HUES6 (cell line): Measurements from ENCODE around the gene LMO7.
A peak's percentile ranks its signal among the peaks of the same experiment; 100 is the strongest.

Experiments used
- H3K27ac ChIP-seq: 2 replicates; pipeline ENCODE4 v1.7.0; 2013; ENCODE audit warnings: low read depth, mild to moderate bottlenecking, low read length, inconsistent platforms
- H3K27me3 ChIP-seq: 2 replicates; pipeline ENCODE4 v1.6.1; 2013; ENCODE audit warnings: low read length; ENCODE audit not compliant: control insufficient read depth, insufficient read depth
- H3K36me3 ChIP-seq: 2 replicates; pipeline ENCODE4 v1.6.1; 2013; ENCODE audit warnings: low read length; ENCODE audit not compliant: control insufficient read depth, insufficient read depth
- H3K4me1 ChIP-seq: 2 replicates; pipeline ENCODE4 v1.6.1; 2013; ENCODE audit warnings: low read length; ENCODE audit not compliant: control insufficient read depth, insufficient read depth
- H3K4me3 ChIP-seq: 2 replicates; pipeline ENCODE4 v1.5.1; 2013; ENCODE audit warnings: low read depth, low read length
- H3K9ac ChIP-seq: one replicate; pipeline ENCODE4 v1.6.1; 2013; ENCODE audit warnings: mild to moderate bottlenecking, low read length
- H3K9me3 ChIP-seq: 2 replicates; pipeline ENCODE4 v1.6.1; 2013; ENCODE audit warnings: low read depth, low read length; ENCODE audit not compliant: control insufficient read depth, insufficient read depth

The LMO7 gene

GRCh38 chr13:75621147-75621546, 15.0 kb upstream of the LMO7 start:
- Histone ChIP-seq H3K4me3 (no peak overlapping the region), H3K4me1 (no peaks in the 10 kb centered on the region), H3K9me3 (no peaks in the 10 kb centered on the region), H3K27me3 (no peaks in the 10 kb centered on the region), H3K36me3 (no peaks in the 10 kb centered on the region), H3K9ac (no peak overlapping the region), H3K27ac (no peak overlapping the region)

- H3K27me3 ChIP-seq: no peaks in the 10 kb centered on the region
- no peak overlapping the region for H3K27ac ChIP-seq
- no peaks in the 10 kb centered on the region for H3K9me3 ChIP-seq
- no peaks in the 10 kb centered on the region for H3K36me3 ChIP-seq
- no peaks in the 10 kb centered on the region for H3K4me1 ChIP-seq
- no peak overlapping the region for H3K4me3 ChIP-seq
- H3K9ac ChIP-seq: no peak overlapping the region
Observed at GRCh38 chr13:75628801-75629200, 7.3 kb upstream of the LMO7 start.

GRCh38 chr13:75633285-75633684, 2.8 kb upstream of the LMO7 start:
- peaks cover 31% of the 10 kb centered on the region for H3K27me3 ChIP-seq
- H3K27ac ChIP-seq: no peak overlapping the region
- H3K4me3 ChIP-seq: no peak overlapping the region

GRCh38 chr13:75635101-75635827, 866 bp upstream of the LMO7 start:
- Histone ChIP-seq H3K4me1 (peaks cover 13% of the 10 kb centered on the region), H3K9me3 (no peaks in the 10 kb centered on the region), H3K36me3 (no peaks in the 10 kb centered on the region), H3K27ac (no peak overlapping the region; the same call in 1 of the 2 replicates), H3K9ac (peak overlapping the region; percentile 87), H3K4me3 (peak overlapping the region; percentile 86), H3K27me3 (peaks cover 42% of the 10 kb centered on the region)

More at GRCh38 chr13:75633285-75633684, 2.8 kb upstream of the LMO7 start:
- Histone ChIP-seq H3K9me3 (no peaks in the 10 kb centered on the region), H3K36me3 (no peaks in the 10 kb centered on the region), H3K4me1 (peaks cover 11% of the 10 kb centered on the region), H3K9ac (no peak overlapping the region)

GRCh38 chr13:75636436-75637180, 478 bp downstream of the LMO7 start:
- H3K36me3 ChIP-seq: no peaks in the 10 kb centered on the region
- H3K4me3 ChIP-seq: peak overlapping the region; percentile 86
- H3K27me3 ChIP-seq: peaks cover 42% of the 10 kb centered on the region
- H3K27ac ChIP-seq: no peak overlapping the region; the same call in 1 of the 2 replicates
- peak overlapping the region; percentile 87 for H3K9ac ChIP-seq
- H3K4me1 ChIP-seq: peaks cover 22% of the 10 kb centered on the region
- H3K9me3 ChIP-seq: no peaks in the 10 kb centered on the region

- H3K27me3 ChIP-seq: peaks cover 42% of the 10 kb centered on the region
- no peaks in the 10 kb centered on the region for H3K36me3 ChIP-seq
- peak overlapping the region; percentile 59 for H3K9ac ChIP-seq
- H3K27ac ChIP-seq: no peak overlapping the region
- H3K9me3 ChIP-seq: no peaks in the 10 kb centered on the region
- peak overlapping the region; percentile 86 for H3K4me3 ChIP-seq
- peaks cover 22% of the 10 kb centered on the region for H3K4me1 ChIP-seq
Observed at GRCh38 chr13:75637181-75637750, 1.1 kb downstream of the LMO7 start.

GRCh38 chr13:75639454-75639853, 3.3 kb downstream of the LMO7 start:
- peaks cover 42% of the 10 kb centered on the region for H3K27me3 ChIP-seq
- peaks cover 22% of the 10 kb centered on the region for H3K4me1 ChIP-seq
- no peaks in the 10 kb centered on the region for H3K9me3 ChIP-seq
- H3K9ac ChIP-seq: no peak overlapping the region
- H3K27ac ChIP-seq: no peak overlapping the region
- H3K4me3 ChIP-seq: no peak overlapping the region
- H3K36me3 ChIP-seq: no peaks in the 10 kb centered on the region

- no peak overlapping the region for H3K9ac ChIP-seq
- peaks cover 22% of the 10 kb centered on the region for H3K4me1 ChIP-seq
- H3K27ac ChIP-seq: no peak overlapping the region
- no peaks in the 10 kb centered on the region for H3K9me3 ChIP-seq
- H3K27me3 ChIP-seq: peaks cover 33% of the 10 kb centered on the region
- no peaks in the 10 kb centered on the region for H3K36me3 ChIP-seq
- no peak overlapping the region for H3K4me3 ChIP-seq
Observed at GRCh38 chr13:75641026-75641425, 4.9 kb downstream of the LMO7 start.

GRCh38 chr13:75643182-75643581, 7.1 kb downstream of the LMO7 start:
- Histone ChIP-seq H3K4me1 (peaks cover 11% of the 10 kb centered on the region), H3K36me3 (no peaks in the 10 kb centered on the region), H3K27ac (no peak overlapping the region), H3K27me3 (peaks cover 12% of the 10 kb centered on the region), H3K9me3 (no peaks in the 10 kb centered on the region), H3K4me3 (no peak overlapping the region), H3K9ac (no peak overlapping the region)

- H3K4me3 ChIP-seq: no peak overlapping the region
- H3K27ac ChIP-seq: no peak overlapping the region
- H3K4me1 ChIP-seq: peaks cover 10% of the 10 kb centered on the region
- no peaks in the 10 kb centered on the region for H3K36me3 ChIP-seq
- H3K27me3 ChIP-seq: peaks cover 7% of the 10 kb centered on the region
- H3K9ac ChIP-seq: no peak overlapping the region
- H3K9me3 ChIP-seq: no peaks in the 10 kb centered on the region
Observed at GRCh38 chr13:75643693-75644092, 7.6 kb downstream of the LMO7 start.

- Histone ChIP-seq H3K27ac (no peak overlapping the region), H3K9me3 (no peaks in the 10 kb centered on the region), H3K4me1 (peaks cover 10% of the 10 kb centered on the region), H3K9ac (no peak overlapping the region), H3K36me3 (no peaks in the 10 kb centered on the region), H3K4me3 (no peak overlapping the region), H3K27me3 (no peaks in the 10 kb centered on the region)
Observed at GRCh38 chr13:75645141-75645540, 9.0 kb downstream of the LMO7 start.
